ENCODE results near the gene DICER1.
"Not testable (repeated sequence)": the region's sequence is repeated elsewhere in the genome, so short reads cannot be mapped to it uniquely, and the experiment has no call there.

Gene DICER1

GRCh38 chr14:95185033-95185766 lies 27.9 kb upstream of the DICER1 start:
- DNase-seq: no peak

- no peak for DNase-seq
Observed at GRCh38 chr14:95184413-95184790, 27.1 kb upstream of the DICER1 start.

- DNase-seq: no peak
Observed at GRCh38 chr14:95183532-95184412, 26.4 kb upstream of the DICER1 start.

- no peak for DNase-seq
Observed at GRCh38 chr14:95183082-95183481, 25.8 kb upstream of the DICER1 start.

GRCh38 chr14:95182379-95182778 lies 25.1 kb upstream of the DICER1 start:
- no peak for DNase-seq

- no peak for DNase-seq
Observed at GRCh38 chr14:95180966-95181741, 23.8 kb upstream of the DICER1 start.

- DNase-seq: not testable (repeated sequence)
Observed at GRCh38 chr14:95175670-95176069, 18.3 kb upstream of the DICER1 start.

GRCh38 chr14:95174184-95174792 lies 17.0 kb upstream of the DICER1 start:
- DNase-seq: no peak

- no peak for DNase-seq
Observed at GRCh38 chr14:95173518-95173917, 16.2 kb upstream of the DICER1 start.

- DNase-seq: no peak
Observed at GRCh38 chr14:95167177-95167576, 9.8 kb upstream of the DICER1 start.

- DNase-seq: no peak
Observed at GRCh38 chr14:95165517-95165916, 8.2 kb upstream of the DICER1 start.

GRCh38 chr14:95164506-95164905 lies 7.2 kb upstream of the DICER1 start:
- no peak for DNase-seq

GRCh38 chr14:95163666-95164065 lies 6.3 kb upstream of the DICER1 start:
- no peak for DNase-seq

- no peak for DNase-seq
Observed at GRCh38 chr14:95163132-95163531, 5.8 kb upstream of the DICER1 start.

- no peak for DNase-seq
Observed at GRCh38 chr14:95162641-95163040, 5.3 kb upstream of the DICER1 start.

- DNase-seq: no peak
Observed at GRCh38 chr14:95157048-95157326, 342 bp downstream of the DICER1 start.

- no peak for DNase-seq
Observed at GRCh38 chr14:95156161-95157047, 925 bp downstream of the DICER1 start.

- no peak for DNase-seq
Observed at GRCh38 chr14:95155045-95155444, 2.3 kb downstream of the DICER1 start.

- no peak for DNase-seq
Observed at GRCh38 chr14:95153866-95154265, 3.5 kb downstream of the DICER1 start.

- DNase-seq: no peak
Observed at GRCh38 chr14:95151561-95151960, 5.8 kb downstream of the DICER1 start.

GRCh38 chr14:95150910-95151309 lies 6.4 kb downstream of the DICER1 start:
- no peak for DNase-seq

GRCh38 chr14:95149441-95149840 lies 7.9 kb downstream of the DICER1 start:
- DNase-seq: no peak

Measured in activated T-cell treated with anti-CD3 and anti-CD28 coated beads, Interleukin-2, amount 50 U/mL, for 1 hour (primary cell).